HG03565 (cell line): ENCODE measurements around the gene BCAS3.

Experiments used
- ATAC-seq: cut with Tn5 transposase; IDR thresholded peaks from one replicate; pipeline ENCODE4 v1.9.1; 2021; ENCODE audit warnings: mild to moderate bottlenecking, moderate library complexity; ENCODE audit not compliant: unreplicated experiment

BCAS3 gene

GRCh38 chr17:61326330-61326729 is 648.7 kb downstream of the BCAS3 start:
- ATAC-seq: no peak

- no peak for ATAC-seq
Measured at GRCh38 chr17:61328351-61328750, 650.7 kb downstream of the BCAS3 start.

- ATAC-seq: no peak
Measured at GRCh38 chr17:61330174-61331150, 652.8 kb downstream of the BCAS3 start.

GRCh38 chr17:61331178-61331577 is 653.5 kb downstream of the BCAS3 start:
- ATAC-seq: no peak

- no peak for ATAC-seq
Measured at GRCh38 chr17:61331886-61332285, 654.2 kb downstream of the BCAS3 start.

- ATAC-seq: no peak
Measured at GRCh38 chr17:61333136-61333535, 655.5 kb downstream of the BCAS3 start.

GRCh38 chr17:61334673-61335072 is 657.0 kb downstream of the BCAS3 start:
- ATAC-seq: no peak

- no peak for ATAC-seq
Measured at GRCh38 chr17:61335105-61335844, 657.6 kb downstream of the BCAS3 start.

GRCh38 chr17:61335845-61336655 is 658.4 kb downstream of the BCAS3 start:
- no peak for ATAC-seq

GRCh38 chr17:61337290-61337689 is 659.6 kb downstream of the BCAS3 start:
- ATAC-seq: no peak

GRCh38 chr17:61338000-61338798 is 660.5 kb downstream of the BCAS3 start:
- ATAC-seq: no peak

- ATAC-seq: no peak
Measured at GRCh38 chr17:61338874-61339478, 661.3 kb downstream of the BCAS3 start.

- ATAC-seq: no peak
Measured at GRCh38 chr17:61340431-61341209, 663.0 kb downstream of the BCAS3 start.

- no peak for ATAC-seq
Measured at GRCh38 chr17:61343576-61343975, 665.9 kb downstream of the BCAS3 start.

GRCh38 chr17:61345061-61345460 is 667.4 kb downstream of the BCAS3 start:
- ATAC-seq: no peak

- no peak for ATAC-seq
Measured at GRCh38 chr17:61345825-61346666, 668.4 kb downstream of the BCAS3 start.

- no peak for ATAC-seq
Measured at GRCh38 chr17:61349350-61349749, 671.7 kb downstream of the BCAS3 start.

- ATAC-seq: no peak
Measured at GRCh38 chr17:61351745-61352407, 674.2 kb downstream of the BCAS3 start.
